UCSD-AML1 (cell line): ENCODE results near the gene MAPK10.
"Not testable (repeated sequence)": the region's sequence is repeated elsewhere in the genome, so short reads cannot be mapped to it uniquely, and the experiment has no call there.

Experiments used
- DNase-seq: peaks from one replicate; lab custom pipeline; 2025; ENCODE audit not compliant: unreplicated experiment; lab: John Stamatoyannopoulos, UW

MAPK10 gene

DNA sequence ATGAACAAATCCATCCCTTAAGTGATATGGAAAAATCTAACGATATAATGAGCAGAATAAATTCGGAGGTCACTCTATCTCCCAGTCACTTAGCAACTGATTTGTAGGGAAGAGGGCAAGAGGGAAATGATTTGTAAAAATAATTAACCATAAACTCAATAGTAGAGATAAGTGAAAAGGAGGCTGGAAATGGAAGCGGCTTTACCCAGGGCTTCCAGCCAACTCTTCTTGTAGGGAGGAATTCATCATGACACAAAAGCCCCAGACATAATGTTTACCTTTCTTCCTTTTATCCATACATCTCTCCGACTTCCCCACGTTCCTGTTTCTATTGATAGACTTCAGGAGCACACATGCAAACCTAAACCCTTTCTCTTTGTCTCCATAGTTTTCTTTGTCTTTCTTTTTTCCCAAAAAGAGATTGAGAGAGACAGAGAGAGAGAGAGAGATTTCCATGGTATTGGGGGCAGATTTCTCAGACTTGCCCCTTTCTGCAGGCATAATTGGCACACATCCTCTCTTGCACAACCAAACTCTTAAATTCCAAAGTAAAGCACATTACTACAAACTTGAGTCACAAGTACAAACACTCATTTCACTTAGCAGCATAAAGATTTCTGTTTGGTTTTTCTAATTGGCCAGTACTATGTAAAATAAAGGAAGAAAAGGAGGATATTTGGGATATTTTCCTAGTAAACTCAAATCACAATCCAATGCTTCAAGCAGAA lies 140.9 kb downstream of the MAPK10 start:
- no peak for DNase-seq

DNA sequence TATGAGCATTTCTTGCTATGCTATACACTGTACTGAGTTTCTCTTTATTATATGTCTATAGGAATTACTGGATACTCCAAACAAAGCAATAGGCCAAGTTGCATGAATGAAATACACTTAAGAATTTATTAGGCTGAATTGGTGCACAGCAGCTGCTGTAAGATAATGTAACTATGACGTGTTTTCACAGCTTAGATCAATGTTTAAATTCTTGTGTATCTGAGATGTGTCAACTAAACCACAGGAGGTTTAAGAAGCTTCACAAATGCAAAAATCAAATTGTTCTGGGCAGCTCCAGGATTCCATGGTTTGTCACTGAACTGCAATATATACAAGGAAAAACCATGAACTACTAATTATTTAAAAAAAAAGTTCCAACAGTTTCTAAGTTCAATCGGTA lies 156.7 kb downstream of the MAPK10 start:
- DNase-seq: no peak

DNA sequence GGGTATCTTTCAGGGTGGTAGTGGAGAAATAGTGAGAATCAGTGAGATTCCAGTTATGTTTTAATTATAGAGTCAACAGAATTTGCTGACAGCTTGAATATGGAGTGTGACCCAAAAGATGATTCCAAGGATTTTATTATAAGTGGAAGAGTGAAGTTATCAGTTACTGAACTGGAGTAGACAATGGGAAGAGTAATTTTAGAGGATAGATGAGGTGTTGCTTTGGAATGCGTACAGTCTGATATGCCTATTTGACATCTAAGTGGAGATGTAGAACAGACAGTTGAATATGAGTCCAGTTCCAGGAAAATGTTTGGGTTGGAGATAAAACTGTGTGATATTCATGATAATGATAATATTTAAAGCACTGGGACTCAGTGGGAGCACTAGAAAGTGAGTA lies 174.2 kb downstream of the MAPK10 start:
- DNase-seq: no peak

DNA sequence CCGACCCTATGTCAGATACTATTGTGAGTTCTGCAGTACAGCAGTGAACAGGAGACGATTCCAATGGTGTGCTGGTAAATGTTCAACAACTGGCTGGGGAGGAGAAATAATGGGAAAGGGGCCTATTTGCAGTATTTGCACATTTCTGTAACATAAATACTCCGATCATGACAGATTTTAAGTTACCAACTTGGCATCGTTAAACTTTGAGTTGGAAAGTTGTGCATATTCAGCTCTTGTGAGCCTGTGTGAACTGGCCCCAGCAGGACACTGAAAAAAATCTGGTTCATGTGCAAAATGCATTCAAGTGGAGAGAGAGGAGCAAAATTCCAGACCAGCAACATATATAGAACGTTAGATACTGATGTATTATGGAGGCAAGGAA lies 175.0 kb downstream of the MAPK10 start:
- DNase-seq: no peak

DNA sequence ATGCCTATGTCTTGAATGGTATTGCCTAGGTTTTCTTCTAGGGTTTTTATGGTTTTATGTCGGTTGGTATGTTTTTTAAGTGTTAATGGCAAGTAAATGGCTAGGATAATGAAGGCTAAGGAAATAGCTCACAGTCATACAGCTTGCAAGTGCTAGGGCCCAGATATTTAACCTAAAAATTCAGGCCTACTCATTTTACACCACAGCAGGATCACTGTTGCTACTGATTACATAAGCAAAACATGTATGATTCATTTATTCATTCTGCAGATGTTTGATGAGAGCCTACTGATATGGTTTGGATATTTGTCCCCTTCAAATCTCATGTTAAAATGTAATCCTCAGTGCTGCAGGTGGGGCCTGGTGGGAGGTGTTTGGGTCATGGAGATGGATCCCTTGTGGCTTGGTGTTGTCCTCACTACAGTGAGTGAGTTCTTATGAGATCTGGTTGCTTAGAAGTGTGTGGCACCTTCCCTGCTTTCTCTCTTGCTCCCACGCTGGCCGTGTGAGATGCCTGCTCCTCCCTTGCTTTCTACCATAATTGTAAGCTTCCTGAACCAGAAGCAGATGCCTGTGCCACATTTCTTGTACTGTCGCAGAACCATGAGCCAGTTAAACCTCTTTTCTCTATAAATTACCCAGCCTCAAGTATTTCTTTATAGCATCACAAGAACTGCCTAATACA lies 175.5 kb downstream of the MAPK10 start:
- no peak for DNase-seq

DNA sequence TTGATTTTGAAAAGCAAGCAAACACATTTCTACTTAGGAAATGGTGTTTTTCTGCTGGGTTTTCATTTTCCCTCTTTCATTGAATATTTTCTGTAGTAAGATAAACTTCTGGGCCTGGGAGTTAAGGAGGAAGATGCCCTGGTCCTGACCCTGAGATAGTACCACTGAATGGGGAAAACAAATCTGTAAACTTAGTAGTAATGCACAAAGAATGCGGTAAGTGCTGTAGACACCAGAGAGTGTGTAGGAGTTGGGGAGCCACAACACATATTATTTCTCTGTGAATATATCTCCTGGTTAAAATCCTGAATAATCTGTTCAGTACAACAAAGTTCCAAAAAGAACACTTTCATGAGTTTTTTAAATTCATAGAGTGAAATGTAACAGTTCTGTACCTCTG lies 178.3 kb downstream of the MAPK10 start:
- no peak for DNase-seq

DNA sequence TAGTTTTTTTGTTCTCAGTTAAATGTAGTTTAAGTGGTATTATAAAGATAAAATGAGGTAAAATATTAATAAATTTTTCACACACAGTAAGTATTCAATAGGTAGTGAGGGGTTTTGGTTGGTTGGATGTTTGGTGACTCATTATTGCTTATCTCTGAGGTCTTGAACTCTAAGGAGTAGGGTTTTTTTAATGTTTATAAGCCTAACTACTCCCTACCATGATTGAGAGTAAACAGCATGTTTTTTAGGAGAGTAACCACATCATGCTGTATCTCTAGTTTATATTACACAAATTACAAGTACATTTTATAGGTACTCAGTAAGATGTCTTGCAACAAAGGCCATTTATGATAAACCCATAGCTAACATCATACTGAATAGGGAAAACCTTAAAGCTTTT lies 181.6 kb downstream of the MAPK10 start:
- DNase-seq: no peak

DNA sequence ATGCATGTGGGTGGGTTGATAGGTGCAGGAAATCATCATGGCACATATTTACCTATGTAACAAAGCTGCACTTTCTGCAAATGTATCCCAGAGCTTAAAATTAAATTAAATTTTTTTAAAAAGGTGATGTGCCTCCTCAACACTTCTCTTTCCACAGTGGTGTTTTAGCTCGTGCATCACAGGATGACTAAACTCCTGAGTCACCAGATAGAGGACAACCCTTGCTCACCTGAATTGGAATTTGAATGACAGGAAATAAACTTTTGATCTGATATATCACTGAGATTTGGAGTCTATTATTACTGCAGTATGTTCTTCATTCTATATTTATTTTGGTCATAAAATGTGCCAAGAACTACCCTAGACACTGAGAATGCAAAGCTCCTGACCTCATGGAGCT lies 185.3 kb downstream of the MAPK10 start:
- no peak for DNase-seq

DNA sequence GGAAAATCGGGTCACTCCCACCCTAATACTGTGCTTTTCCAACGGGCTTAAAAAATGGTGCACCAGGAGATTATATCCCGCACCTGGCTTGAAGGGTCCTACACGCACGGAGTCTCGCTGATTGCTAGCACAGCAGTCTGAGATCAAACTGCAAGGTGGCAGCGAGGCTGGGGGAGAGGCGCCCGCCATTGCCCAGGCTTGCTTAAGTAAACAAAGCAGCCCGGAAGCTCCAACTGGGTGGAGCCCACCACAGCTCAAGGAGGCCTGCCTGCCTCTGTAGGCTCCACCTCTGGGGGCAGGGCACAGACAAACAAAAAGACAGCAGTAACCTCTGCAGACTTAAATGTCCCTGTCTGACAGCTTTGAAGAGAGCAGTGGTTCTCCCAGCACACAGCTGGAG lies 191.5 kb downstream of the MAPK10 start:
- not testable (repeated sequence) for DNase-seq

DNA sequence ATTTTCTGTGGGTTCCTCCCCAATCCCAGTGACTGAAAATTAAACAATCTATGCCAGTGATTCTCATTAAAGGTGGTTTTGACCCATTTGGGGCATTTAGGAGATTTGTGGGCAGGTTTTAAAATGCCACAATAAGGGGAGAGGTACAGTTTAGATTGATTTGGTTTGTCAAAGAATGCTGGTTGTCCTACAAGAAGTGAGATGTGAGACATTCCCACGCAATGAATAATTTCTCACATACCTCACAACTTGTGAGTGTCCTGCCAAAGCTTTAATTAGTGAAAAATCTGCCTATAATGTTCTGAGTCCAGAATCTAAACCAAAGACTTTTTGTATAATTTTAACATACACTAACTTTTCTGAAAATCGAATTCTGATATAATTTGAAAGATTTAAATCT lies 199.4 kb downstream of the MAPK10 start:
- no peak for DNase-seq

DNA sequence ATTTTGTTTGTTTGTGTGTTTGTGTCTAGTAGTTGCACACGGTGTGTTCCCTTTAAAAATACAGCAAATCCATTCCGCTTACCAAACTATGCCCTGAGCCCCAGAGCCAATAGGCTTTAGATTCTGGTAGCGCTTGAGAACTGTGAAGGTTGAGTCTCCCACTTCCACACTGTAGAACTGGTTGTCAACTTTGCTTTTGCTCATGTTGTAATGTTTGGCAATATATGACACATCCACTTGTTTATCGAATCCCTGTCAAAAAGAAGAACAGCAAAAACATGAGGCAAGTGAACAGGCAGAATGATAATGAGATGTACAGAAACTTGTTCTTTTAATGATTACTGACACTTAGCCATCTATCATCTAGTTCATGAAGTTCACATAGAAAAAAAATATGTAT lies 200.6 kb downstream of the MAPK10 start:
- no peak for DNase-seq

DNA sequence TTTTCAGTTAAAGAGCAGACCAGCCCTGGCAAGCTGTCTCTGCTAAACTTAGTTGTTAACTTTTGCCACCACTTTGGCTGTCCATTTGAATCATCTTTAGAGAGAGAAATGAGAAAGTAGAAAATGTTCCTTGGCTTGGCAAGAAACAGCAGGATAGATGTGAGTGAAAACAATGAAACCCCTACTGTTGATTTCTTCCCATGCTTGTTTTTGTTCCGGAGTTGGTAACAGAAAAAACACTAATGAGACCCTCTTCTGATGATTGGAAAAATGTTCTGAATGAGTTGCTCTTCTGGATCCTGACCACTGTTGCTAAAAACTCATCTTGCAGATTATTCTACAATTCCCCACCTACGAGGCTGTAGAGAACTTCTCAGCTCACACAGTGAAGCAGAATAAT lies 203.3 kb downstream of the MAPK10 start:
- no peak for DNase-seq

DNA sequence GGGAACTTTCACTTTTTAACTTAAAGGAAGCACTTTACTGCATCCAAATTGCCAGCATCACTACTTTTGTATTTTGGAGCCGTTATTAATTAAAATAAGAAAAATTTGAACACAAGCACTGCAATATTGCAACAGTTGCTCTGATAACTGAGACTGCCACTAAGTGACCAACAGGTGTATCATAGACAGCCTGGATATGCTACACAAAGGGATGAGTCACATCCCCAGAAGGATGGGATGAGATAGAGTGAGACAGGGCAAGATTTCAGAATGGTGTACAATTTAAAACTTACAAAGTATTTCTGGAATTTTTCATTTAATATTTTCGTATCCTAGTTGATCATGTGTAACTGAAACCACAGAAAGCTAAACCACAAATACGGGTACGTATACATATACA lies 204.1 kb downstream of the MAPK10 start:
- no peak for DNase-seq

DNA sequence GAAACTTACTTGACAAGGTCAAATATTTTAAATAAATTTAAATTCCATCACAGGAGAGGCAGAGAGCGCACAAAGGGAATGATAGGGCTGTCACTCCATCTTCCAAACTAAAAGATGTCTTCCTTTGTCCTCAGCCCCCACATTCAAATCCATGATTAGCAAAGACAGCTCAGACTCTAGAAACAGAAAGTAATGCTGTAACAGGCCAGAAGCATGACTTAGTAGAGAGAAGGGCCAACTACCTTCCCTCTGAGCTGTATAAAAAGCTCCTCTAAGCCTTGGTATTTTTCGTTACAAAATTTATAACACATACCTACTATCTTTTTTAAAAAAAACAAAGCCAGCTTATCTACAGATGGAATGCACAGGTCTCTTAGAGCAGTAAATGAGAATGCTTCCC lies 207.4 kb downstream of the MAPK10 start:
- no peak for DNase-seq

DNA sequence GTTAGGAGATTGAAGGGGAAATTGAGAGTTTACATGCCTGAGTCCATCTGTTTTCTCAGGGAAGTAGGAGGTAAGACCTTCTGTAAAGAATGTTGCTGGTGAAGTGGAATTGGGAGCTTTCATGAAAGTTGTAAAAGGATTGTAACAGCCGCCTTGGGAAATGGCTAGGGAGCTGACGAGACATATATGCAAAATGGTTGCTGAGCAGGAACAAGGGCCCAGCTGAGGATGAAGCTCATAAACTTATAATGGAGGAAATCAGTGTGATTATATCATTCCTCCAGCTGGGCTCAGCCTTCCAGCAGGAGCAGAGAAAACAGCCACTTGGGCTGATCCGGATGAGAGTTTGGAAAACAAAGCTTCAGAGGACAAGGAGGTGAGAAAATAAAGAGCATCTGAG lies 208.7 kb downstream of the MAPK10 start:
- no peak for DNase-seq

DNA sequence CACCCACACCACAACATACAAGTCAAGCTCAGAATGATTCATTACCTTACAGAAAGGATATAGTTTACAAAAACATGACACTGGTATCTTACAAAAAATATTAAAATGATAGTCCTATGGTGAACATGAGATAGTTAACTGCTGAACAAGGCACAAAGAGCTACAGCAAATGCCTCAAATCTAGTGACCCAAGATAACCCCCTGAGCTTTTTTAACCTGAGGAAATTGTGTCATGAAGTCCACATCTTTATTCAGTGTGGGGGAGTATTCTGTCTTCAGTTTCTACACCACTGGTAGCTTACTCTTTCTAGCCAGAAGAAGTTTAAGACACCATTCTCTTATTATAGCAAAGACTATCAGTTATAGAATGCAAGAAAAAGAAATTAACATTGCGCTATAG lies 218.7 kb downstream of the MAPK10 start:
- no peak for DNase-seq

DNA sequence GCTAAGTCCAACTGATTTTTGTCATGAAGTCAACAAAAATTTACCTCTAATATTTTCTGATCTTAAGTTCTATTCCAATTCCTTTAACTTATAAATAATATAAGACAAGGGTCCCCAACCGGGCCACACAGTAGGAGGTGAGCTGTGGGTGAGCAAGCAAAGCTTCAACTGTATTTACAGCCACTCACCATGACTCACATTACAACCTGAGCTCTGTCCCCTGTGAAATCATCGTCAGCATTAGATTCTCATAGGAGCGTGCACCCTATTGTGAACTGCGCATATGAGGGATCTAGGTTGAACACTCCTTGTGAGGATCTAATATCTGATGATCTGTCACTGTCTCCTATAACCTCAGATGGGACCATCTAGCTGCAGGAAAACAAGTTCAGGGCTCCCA lies 227.4 kb downstream of the MAPK10 start:
- no peak for DNase-seq

DNA sequence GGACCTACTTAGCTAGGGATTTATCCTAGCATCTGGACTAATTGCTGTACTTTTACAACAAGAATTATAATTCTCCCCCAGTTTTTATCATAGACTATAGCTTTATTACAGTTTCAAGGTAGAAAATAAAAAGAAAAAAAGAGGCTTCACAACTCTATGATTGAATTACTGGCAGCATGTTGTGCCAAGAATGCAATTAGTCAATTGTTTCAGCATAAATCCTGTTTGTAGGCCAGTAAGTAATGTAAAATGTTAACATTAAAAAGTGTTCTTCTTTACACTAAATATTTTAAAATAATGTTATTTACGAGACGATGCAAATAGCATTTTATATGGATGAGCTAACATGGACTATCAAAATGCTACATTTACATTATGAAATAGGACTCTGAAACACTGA lies 228.4 kb downstream of the MAPK10 start:
- no peak for DNase-seq

DNA sequence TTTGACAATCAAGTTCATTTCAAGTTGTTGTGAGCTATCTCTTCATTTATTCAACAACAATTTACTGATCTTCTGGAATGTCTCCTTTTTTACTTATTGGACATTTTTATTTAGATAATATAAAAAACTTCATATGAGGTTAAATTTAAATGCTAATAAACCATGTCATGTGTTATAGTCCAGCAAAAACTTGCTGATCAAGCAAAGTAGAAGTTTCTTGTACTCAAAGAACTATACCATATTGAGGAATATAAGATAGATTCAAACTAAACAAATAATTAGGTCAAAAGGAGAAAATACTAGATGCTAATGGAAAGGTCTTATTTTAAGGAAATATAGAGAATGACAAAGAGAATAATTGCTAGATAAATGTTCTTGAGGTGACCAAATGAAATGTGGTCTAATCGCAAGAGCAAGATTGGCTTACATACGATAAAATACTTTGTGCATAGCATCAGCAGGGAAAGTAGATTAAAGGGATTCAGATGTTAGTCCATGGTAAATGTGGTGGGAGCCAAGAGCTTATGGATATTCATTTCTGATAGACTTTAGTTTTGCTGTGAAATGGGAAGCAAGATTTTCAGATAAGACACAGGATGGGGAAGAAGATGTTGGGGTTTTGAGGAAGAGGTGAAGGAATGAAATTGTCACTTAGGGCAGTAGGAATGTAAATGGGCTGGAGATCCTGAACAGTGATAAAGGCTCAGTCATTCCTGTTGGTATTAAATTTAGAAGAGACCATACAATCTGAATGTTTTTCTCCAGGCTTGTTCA lies 229.5 kb downstream of the MAPK10 start:
- no peak for DNase-seq

DNA sequence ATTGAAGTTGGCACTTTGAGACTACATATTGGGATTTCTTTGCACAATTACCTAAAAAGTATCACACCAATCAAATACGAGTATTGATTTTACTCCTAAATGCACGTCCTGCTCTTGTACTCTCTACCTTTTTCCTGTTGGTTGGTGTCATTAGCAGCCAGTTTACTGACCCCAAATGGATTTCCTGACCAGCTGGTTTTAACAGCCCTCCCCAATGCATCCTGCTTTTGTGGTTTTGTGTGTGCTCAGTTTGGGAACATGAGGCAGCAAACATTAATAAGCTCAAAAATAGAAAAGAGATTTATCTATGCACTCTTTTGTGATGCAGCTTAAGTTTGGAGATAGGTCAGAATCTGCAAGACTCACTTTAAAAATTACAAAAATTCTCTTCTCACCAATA lies 230.3 kb downstream of the MAPK10 start:
- peak; percentile 16 for DNase-seq

DNA sequence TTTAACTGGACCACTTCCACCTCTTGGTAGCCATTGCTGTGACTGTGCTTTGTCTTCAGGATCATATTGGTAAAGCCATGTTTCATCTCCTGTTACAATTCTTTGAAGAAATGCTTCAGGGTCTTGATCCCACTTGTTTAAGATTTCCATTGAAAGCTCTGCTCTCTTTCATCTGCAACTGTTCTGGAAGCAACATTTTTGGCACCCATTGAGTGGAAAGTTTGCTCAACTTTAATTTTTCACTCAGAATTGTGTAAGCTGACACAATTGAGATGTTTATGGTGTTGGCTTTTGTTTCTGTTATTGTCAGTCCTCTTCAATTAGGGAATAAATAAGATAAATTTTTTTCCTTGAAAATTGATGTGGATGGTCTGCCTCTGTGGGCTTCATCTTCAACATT lies 237.4 kb downstream of the MAPK10 start:
- no peak for DNase-seq

DNA sequence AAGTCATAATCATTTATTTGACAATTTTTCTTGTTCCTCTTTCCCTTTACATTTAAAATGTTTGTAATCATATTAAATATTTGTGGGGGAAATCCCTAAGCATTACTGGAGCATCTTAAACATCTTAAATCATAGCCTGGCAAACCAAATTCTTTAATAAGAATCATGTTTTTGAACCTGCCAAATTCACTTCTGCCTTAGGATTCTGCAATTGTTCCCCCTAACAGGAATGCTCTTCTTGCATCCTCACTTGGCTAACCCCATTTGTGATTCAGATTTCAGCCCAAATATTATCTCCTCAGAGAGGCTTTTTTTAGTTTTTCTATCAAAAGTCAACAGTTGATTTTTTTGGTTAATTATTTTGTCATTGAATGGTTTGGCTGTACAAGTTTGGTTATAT lies 241.1 kb downstream of the MAPK10 start:
- no peak for DNase-seq
